Mucosa of gallbladder (tissue), 1 donor: ENCODE measurements around the gene GAPDHS. TPM values are rescaled to one million over a fixed set of nuclear protein-coding genes. Genes with fewer than 3 reads are reported as not detected.

Experiments used
- DNase-seq: peaks from one replicate; pipeline ENCODE4 v3.0.0-alpha.2; 2020; ENCODE audit warnings: low spot score
- total RNA-seq: library from RNA; stranded (reverse); gene quantifications from one replicate; pipeline ENCODE4 v1.2.1, GENCODE V29; 2021
- donor health status: DM: no; HTN: no; CAD: no.

Gene GAPDHS
- total RNA-seq, 1 donor from 2014 or later, result not detected

DNA sequence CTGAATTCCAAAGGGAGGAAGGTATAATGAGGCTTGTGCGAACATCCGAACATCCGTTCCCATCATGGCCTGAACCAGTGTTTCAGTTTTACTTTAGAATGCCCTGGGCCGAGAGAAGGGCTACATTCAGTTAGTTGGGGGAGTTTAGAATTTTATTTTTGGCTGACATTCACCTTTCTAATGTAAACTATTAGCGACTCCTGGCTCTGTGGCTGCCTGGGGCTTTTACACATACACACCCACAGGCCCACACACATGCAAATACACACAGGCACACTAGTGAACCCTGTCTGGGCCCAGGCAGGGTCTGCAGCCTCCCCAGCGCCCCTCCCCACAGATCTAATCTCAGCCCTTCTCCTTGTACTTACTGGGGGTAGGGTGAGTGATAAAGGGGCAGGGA, 6.1 kb downstream of the GAPDHS start:
- no peak for DNase-seq

DNA sequence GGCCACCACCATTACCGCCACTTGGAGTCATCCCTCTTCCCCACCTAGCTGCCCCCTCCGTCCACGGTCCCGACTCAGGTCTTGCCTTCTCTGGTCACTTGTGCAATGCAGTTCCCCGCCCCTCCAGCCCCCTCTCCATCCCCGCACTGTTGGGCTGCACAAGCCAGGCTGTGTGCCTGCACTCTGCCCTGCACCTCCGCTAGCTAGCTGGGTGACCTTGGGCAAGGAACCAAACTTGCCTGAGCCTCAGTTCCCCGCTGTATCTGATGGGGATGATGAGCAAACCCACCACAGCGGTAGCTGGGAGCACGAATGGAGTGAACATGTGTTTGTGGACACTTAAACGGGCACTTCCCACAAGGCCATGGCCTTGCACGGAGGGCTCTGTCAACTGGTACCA, 6.6 kb downstream of the GAPDHS start:
- DNase-seq, result no peak

DNA sequence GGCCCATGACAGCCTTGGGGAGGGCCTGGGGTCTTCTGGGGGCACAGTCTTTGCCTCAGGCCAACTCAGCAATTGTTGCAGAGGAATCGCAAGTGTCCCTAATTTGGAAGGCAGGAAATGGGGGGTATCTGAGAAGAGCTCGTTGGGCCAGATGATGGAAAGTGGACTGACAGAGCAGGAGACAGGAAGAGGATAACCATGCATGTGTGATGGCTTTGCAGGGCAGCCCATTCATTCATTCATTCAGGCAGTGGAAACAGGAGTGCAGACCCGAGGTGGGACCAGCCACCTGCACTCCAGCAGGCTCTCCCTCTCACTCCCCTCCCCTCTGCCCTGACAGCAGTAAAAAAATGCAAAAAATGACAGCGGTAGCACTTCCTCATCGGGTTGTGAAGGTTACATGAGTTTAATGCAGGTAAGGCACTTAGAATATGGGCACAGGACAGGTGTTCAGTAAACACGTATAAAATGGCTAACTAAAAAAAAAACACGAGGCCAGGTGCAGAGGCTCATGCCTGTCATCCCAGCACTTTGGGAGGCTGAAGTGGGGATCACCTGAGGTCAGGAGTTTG, 7.2 kb downstream of the GAPDHS start:
- DNase-seq, result no peak

DNA sequence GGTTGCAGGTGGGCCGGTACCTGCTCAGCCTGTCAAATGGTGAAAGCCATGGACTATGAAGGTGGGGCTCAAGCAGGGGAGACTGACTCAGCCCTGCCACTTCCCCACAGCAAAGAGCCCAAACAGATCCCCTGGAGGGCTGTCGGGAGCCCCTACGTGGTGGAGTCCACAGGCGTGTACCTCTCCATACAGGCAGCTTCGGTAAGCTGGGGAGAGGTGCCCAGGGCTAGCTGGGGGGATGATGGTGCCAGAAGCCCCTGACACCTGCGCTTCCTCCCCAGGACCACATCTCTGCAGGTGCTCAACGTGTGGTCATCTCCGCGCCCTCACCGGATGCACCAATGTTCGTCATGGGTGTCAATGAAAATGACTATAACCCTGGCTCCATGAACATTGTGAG, 9.0 kb downstream of the GAPDHS start:
- DNase-seq, result no peak

DNA sequence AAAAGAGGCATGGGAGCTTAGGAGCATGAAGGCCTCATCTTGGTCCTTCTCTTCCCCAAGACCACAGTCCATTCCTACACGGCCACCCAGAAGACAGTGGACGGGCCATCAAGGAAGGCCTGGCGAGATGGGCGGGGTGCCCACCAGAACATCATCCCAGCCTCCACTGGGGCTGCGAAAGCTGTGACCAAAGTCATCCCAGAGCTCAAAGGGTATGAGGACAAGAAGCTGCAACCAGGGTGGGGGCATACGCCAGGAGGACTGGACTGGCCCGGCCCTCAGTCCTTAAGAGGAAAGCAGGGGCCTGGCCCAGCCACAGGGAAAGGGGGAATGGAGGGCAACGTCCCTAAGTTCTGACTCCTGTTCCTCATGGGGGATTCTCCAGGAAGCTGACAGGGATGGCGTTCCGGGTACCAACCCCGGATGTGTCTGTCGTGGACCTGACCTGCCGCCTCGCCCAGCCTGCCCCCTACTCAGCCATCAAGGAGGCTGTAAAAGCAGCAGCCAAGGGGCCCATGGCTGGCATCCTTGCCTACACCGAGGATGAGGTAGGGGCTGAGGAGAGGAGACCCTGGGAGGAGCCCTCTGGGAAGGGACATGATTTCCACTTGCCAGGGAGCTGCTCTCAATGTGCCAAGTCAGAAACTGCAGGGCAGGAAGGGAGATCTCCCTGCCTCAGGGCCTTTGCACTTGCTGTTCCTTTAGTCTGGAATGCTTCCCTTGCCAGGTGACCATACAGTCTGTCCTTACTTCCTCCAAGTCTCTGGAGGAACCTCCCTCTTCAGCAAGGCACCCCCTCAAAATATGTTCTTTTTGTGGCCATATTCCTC, 10.2 kb downstream of the GAPDHS start:
- no peak for DNase-seq

DNA sequence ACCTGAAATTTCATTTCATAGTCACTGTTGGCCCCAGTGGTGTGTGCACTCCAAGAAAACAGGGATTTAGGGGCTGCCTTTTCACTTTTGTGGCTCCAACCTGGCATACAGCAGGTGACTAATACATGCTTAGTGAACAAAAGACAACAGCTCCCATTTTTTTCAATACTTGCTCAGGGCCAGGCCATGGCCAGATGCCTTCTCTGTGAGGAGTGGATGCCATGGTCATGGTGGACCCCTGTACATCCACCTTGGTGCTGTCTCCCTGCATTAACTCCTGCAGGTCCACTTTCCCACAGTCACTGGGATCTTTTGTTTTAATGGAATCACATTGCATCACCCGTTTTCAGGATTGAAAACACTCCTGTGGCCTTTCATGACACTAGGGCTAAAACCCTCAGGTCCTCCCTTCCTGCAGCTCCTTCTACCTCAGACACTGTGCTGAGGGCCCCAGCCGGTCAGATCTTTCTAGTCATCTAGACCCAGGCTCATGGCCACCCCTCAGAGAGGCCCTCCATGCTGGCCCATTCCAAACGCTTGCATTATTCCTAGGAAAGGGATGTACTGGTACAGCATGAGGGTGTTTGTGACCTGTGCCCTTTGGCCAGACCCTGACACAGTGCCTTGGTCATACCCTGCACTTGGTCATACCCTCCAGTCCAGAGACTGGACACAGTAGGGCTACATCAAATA, 11.0 kb downstream of the GAPDHS start:
- no peak for DNase-seq

DNA sequence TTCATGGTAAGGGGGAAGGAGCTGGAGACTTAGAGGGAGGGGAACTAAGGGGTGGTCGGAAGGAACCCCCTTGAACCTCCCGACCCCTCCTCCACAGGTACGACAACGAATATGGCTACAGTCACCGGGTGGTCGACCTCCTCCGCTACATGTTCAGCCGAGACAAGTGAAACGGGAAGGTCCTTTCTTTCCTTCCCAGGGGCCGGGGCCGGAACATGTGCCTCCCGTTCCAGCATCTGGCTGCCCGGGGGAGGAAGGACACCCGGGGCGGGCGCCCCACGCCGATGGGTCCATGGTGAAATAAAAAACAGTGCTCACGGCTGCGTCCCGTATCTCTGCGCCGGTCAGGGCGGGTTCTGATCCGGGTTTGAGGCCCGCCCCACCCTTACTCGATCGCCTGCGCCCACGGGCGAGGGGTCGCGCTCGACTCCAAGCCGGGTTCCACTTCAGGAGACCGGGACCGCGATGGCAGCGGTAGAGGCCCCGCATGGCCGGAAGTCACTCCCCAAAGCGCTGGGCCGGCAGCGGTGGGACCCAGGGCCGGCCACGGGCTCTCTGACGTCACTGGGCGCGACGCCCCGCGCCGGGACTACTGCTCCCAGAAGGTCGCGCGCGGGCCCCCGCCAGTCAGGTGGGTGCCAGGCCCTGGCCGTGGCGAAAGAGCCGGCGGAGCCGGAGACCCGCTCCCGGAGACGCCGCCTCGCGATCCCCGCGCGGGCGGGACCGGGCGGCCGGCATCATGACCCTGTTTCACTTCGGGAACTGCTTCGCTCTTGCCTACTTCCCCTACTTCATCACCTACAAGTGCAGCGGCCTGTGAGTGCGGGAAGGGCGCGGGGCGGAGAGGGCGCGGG, 12.0 kb downstream of the GAPDHS start, which contains the start of gene TMEM147:
TSS of gene TMEM147 (plus strand) at position 626 of the 854 bp plus-strand sequence. CDS start at position 740, 114 bp downstream.
- peak; percentile 92 for DNase-seq

DNA sequence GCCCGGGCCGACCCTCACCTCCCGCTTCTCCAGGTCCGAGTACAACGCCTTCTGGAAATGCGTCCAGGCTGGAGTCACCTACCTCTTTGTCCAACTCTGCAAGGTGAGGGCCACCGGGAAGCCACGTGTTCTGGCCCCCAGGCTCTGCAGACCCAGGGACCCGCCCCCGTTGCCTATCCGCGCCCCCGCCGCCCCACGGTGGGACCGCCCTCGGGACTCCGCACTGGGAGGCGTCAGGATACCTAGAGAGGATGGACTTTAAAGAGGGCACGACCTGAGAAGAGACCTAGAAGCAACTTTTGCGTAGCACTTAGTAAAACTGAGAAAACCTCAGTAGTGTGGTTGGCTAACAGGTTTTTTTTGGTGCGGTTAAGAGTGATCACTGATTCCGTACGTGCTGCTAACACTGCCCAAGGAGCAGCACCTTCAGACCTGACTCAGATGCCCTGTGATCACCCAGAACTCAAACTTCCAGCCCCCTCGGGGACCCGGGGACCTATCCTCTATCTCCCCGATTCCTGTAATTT, 12.7 kb downstream of the GAPDHS start:
- no peak for DNase-seq

DNA sequence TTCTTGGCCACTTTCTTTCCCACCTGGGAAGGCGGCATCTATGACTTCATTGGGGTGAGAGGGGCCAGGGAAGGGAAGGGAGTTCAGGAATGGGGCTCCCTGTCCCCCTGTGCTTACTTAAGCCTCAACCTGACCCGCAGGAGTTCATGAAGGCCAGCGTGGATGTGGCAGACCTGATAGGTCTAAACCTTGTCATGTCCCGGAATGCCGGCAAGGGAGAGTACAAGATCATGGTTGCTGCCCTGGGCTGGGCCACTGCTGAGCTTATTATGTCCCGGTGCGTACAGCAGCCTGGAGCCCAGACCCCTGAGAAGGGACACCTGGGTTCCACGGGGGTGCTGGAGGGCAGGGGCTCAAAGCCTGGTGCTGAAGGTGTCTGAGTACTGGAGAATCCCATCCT, 13.3 kb downstream of the GAPDHS start:
- no peak for DNase-seq

DNA sequence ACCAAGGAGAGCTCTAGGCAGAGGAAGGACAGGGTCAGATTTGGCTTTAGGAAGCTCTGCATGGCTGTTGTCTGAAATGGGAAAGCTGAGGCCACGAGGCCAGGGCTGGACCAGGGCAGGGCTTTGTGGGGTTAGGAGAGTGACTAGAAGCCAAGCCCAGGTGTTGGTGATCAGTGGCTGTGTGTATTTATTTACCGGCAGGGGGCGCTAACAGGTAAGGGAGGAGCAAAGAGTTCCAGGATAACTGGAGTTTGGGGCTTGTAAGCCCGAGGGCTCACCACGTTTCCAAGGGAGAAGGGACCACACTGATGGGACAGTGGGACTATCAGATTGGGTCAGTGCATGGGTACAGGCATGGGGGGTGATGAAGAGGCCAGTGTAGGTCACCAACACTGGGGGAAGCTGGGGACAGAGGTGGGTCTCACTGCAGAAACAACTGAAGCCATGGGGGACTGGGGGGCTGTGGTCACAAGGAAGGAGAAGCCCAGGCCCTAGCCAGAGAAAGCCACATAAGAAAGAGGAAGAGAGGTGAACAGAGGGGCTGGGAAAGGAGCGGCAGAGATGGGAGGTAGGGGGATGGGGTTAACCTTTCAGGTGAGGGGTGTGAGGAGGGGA, 16.0 kb downstream of the GAPDHS start:
- peak; percentile 37 for DNase-seq

DNA sequence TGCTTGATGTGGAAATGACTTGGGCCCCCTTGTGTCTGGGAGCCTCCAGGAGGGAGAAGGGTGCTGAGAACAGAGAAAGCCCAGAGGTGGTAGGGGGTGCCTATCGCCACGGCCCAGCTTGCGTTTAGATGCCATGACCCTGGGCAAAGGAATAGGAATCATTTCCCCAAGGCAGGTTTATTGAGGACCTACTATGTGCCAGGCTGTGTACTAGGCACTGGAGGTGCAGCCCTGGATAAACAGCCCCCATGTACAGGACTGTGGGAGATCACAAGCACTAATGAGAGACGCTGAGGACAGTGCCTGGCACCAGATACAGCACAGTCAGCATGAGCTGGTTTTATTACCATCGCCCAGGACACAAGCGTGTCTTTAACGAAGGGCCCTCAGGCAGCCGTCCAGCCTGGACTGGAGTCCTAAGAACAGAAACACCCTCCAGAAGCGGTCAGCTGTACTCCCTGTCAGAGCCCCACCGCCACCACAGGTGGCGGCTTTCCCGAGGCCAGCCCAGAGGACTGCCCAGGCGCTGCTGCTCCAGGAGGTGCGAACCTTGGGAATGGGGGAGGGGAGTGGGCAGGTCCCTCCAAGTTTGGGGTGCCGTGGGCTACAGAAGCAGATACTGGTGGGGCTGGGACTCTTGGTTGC, 16.7 kb downstream of the GAPDHS start:
- DNase-seq, result no peak

DNA sequence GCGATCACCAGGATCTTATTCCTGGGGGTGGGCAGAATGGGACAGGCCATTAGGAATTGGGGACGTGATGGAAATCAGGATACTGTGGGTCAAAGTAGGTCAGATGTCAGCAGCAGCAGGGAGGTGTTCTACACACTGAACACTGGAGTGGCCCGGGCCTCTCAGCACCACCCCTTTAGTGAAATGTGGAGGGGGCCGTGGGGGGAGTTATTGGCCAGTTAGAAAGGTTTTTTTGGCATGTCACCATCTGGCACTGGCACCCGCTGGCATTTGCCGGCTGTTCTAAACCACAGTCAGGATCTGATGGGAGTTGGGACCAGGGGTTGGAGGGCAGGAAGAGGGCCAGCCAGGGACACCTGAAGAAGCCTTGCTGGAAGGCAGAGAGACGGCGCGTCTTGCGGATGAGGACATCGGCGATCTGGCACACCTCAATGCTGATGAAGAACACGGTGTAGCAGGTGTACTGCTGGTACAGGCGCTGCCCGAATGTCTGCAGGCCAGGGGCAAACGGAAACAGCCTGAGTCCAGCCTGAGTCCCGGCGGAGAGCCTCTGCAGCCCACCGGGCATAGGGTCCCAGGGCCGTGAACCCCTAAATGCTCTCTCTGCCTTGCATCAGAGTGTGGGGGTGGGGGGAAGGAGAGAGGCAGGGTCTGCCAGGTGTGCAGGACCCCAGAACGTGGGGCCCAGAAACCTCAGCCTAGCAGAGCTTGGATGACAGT, 18.0 kb downstream of the GAPDHS start:
- no peak for DNase-seq

DNA sequence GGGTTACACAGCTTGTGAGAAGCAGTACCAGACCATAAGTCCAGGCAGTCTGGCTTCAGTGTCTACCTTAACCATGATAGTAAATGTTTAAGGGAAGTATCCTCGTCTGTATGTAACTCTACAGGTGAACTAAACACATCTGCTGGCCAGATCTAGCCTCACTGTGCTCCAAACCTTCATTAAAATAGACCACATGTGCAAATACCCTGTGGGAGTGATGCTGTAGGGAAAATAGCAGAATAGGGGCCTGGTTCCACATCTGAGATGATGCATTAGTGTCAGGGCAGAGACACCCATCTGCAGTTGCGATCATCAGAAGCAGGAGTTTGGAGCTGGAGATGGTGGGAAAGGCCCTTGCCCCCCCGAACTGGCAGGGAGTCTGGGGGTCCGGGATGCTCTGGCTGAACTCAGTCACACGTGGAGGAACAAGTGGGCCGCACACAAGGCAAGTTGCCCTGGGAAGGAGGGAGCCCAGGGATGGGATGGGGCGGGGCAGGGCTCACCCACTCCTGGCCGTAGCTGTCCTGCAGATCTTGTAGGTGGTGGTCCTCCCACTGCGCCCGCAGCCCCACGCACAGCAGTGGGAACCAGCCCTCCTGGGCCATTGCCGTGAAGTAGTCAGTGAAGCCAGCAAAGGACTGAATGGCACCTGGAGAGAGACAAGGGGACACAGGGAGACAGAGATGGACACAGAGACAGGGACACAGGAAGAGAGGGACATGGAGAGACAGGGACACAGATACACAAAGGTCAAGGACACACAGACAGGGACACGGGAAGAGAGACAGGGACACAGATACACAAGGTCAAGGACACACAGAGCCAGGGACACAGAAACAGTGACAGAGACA, 19.5 kb downstream of the GAPDHS start:
- DNase-seq, result no peak

DNA sequence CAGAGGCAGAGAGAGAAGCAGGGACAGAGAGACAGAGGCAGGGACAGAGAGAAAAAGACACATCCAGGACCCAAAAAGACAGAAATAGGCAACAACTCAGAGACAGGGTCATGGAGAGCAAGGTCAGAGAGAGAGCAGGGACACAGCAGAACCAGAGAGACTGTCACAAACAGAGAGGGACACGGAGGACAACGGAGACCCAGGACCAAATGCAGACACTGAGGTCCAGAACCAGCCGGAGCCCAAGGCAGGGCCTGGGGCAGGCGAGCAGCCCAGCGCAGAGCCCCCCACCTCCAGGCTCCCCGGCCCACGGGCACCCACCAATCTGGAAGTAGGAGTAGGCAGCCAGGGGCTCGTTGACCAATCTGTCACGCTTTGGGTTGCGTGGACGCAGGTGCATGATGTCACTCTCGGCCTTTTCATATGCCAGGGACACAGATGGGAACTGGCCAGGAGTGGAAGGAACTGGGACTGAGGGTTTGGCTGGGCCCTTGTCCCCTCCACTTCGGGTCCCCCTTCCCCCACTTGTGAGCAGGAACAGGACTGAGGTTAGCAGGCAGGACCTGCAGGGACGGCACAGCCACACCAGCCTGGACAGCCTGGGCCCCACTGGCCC, 20.2 kb downstream of the GAPDHS start:
- DNase-seq, result no peak

DNA sequence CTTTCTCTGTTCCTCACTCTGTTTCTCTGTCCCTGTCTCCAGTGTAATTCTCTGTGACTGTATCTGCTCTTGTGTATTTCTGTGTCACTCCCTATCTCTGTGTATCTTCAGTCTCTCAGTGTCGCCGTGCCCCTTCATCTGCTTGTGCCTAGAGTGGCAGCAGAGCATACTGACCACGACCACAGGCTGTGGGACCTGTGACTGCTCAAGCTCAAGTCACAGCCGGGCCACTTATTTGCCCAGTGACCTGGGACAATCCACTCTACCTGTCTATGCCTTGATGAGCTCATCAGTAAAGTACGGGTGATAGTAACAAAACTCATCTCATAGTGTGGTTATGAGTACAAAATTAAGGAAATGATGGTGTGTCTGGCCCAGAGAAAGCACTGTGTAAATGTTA, 20.8 kb downstream of the GAPDHS start:
- DNase-seq, result no peak

DNA sequence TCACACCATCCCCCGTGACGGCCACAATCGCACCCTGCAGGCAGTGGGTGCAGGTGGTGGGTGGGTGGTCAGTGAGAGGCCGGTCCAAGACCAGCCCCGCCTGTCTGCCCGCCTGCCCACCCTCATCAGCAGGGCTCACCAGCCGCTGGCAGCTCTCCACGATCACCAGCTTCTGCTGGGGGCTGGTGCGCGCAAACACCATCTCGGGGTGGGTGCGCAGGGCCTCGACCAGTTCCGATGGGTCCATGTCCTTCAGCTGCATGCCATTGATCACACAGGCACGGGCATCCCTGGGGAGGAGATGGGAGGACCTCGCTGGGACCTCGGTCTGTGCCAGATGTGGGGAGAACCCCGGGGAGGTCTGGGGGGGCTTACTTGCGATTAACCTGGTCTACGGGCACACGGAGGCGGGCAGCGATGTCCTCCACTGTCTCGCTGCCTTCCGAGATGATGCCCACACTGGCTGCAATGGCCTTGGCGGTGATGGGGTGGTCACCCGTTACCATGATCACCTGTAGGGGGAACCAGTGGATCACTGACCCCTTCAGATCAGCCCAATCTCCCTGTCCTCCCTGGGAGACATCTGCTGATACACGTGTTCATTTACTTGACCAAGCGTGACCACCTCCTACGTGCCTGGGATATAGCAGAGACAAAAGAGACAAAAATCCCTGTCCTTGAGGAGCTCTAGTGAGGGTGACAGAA, 22.2 kb downstream of the GAPDHS start:
- no peak for DNase-seq

DNA sequence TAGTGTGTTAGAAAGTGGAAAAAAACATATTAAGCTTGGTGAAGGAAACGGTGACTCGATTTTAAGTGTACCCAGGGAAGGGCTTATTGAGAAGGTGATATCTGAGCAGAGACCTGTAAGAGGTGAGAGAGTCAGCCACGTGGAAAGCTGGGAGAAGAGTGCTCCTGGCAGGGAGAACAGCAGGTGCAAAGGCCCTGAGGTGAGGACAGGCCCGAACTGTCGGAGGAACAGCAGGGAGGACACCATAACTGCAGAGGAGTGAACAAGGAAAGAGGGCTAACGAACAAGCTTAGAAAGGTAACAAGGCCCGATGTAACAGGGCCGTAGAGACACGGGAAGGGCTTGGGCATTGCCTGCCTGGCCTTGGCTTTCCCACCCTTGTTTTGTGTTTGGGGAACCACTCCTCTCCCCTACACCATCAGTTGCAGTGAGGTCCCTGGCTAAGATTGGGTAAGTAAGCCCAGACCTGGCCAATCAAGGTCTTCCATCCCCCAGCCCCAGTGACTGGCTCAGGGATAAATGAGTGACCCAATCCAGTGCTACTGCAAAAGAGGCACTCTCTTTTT, 22.9 kb downstream of the GAPDHS start:
- no peak for DNase-seq
